Mesodermal cell (in vitro differentiated cells): ENCODE results near the gene ATP13A4.

Source experiments
- H3K27ac ChIP-seq: 2 replicates; pipeline ENCODE4 v1.7.0; 2013; ENCODE audit warnings: mild to moderate bottlenecking, low read depth, low read length, moderate library complexity; ENCODE audit not compliant: severe bottlenecking
- H3K36me3 ChIP-seq: 2 replicates; pipeline ENCODE4 v1.7.1; 2013; ENCODE audit warnings: mild to moderate bottlenecking, low read length, moderate library complexity; ENCODE audit not compliant: control insufficient read depth, insufficient read depth
- H3K4me1 ChIP-seq: one replicate; pipeline ENCODE4 v1.7.1; 2013; ENCODE audit warnings: mild to moderate bottlenecking, low read length; ENCODE audit not compliant: insufficient read depth, control insufficient read depth, poor library complexity, severe bottlenecking
- H3K4me3 ChIP-seq: 2 replicates; pipeline ENCODE4 v1.7.0; 2013; ENCODE audit warnings: low read length, control low read depth, mild to moderate bottlenecking; ENCODE audit not compliant: insufficient read depth, poor library complexity, severe bottlenecking; ENCODE audit errors: extremely low read depth
- H3K9me3 ChIP-seq: 2 replicates; pipeline ENCODE4 v1.7.1; 2013; ENCODE audit warnings: mild to moderate bottlenecking, low read length, moderate library complexity; ENCODE audit not compliant: control insufficient read depth
- WGBS, 2 experiments: methylation state at CpG; one replicate each; pipeline ENCODE4 v1.1.5; 2013; ENCODE audit warnings: missing lambda C conversion rate in 2 of 2; ENCODE audit not compliant: insufficient coverage in 2 of 2; 5-methylcytosine and 5-hydroxymethylcytosine counted together

ATP13A4 gene

DNA sequence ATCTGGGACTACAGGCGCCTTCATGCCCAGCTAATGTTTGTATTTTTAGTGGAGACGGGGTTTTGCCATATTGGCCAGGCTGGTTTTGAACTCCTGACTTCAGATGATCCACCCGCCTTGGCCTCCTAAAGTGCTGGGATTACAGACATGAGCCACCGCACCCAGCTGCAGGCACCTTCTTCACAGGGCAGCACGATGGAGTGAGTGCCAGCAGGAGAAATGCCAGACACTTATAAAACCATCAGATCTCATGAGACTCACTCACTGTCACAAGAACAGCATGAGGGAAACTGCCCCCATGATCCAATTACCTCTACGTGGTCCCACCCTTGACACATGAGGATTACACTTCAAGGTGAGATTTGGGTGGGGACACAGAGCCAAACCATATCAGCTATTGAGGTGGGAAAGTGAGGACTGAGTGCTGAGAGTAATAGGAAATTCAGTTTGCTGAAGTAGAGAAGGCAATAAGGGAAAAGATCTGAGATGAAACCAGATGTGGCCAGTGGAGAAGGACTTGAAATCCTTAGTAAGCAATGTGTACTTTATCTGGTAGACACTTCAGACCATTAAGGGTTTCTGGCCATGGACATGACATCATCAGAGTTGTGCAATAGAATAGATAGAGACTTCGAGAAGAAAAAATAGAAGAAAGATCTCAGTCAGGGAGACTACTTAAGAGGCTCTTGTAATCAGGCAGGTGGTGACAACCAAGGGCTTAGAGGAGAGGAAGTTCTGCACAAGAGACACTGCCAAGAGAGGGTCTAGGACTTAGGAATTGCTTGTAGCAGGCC lies 158.0 kb downstream of the ATP13A4 start:
- Histone ChIP-seq H3K4me1 (no peaks in the 10 kb centered on the region), H3K36me3 (no peaks in the 10 kb centered on the region), H3K9me3 (no peaks in the 10 kb centered on the region), H3K4me3 (no peak overlapping the region), H3K27ac (no peak overlapping the region)
- 93 to 95% methylated on average over 5 to 6 of the region's 7 CpGs for WGBS, 2 experiments

DNA sequence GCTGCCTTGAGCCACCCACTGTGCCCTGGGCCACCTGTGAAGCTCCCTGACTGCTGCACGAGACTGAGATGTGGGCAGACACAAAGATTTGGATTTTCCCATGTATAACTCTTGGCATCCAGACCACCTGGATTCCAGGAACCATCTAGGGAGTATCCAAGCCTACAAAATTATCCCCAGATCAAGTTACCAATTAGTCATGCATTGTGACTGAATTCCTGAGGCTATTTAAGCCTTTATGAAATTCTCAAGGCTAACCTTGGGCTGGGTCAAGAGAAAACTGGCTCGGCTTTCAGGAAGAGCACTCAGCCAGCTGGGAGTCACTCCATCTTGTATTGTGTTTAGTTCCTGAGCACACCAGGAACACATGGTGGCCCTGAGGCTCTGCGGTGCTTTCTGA lies 162.8 kb downstream of the ATP13A4 start:
- Histone ChIP-seq H3K4me1 (no peaks in the 10 kb centered on the region), H3K9me3 (no peaks in the 10 kb centered on the region), H3K27ac (no peak overlapping the region), H3K4me3 (no peak overlapping the region), H3K36me3 (no peaks in the 10 kb centered on the region)
- 82 to 91% methylated on average over 3 of the region's 3 CpGs for WGBS, 2 experiments

DNA sequence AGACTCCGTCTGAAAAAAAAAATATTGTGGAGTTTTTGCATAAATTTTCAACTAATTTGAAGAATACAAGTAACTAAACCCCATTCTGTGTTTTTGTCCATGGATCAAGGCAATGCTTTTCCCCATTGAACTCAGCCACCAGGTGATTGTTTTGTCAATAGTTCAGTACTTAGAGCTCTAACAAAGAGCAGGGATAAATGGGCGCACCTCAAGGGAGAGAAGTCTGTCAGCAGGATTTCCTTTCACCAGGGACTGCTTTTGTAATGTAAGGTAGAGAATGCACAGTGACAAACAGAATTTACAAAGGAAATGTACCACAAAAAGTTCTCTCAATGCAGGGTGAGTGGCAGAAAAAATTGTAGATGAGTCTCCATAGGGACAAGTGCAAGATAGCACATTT lies 165.4 kb downstream of the ATP13A4 start:
- H3K27ac ChIP-seq = no peak overlapping the region
- no peak overlapping the region for H3K4me3 ChIP-seq
- WGBS, 2 experiments = 60% methylated on average over 1 of the region's 2 CpGs; no CpG with 5 or more reads in 1 of the 2 experiments
- H3K9me3 ChIP-seq = no peaks in the 10 kb centered on the region
- H3K4me1 ChIP-seq = no peaks in the 10 kb centered on the region
- no peaks in the 10 kb centered on the region for H3K36me3 ChIP-seq

DNA sequence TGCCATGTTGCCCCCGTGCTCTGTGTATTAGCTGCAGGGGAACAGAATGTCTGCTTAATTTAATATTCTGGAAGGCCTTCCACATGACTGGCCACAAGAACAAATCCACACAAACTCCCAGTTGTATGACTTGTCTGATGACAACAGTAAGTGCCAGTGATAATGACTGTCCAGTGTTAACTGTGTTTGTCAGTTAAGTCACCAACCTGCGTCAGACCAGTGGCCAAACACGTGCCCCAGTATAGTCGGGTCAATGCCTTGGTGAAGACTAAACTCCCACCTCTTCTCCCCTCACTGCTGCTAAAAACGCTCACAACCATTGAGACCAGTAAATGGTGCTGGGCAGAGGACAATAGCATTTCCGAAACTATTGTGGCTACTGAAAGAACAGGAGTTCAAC lies 166.3 kb downstream of the ATP13A4 start:
- Histone ChIP-seq H3K9me3 (no peaks in the 10 kb centered on the region), H3K4me3 (no peak overlapping the region), H3K36me3 (no peaks in the 10 kb centered on the region), H3K27ac (no peak overlapping the region), H3K4me1 (no peaks in the 10 kb centered on the region)
- WGBS, 2 experiments = 84% methylated on average over 4 of the region's 6 CpGs; no CpG with 5 or more reads in 1 of the 2 experiments

DNA sequence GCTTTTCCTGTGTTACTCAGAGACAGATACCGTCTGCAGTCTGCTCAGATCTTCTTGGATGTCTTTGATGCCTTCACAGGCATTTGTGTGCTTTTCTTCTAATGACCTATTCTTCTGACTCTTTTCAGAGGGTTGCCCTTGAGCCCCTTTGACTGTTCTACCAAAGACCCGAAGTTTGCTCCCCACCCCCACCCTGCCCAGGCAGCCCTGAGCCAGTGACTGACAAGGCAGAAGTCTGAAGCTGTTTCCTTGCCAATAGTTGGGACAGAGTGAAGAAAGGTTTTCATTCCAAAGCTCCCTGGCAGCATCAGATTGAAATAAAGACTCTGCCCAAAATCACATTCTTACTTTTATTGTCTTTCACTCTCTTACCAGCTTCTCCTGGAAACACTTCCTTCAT lies 167.1 kb downstream of the ATP13A4 start:
- 60 to 64% methylated on average over 2 of the region's 2 CpGs for WGBS, 2 experiments
- Histone ChIP-seq H3K36me3 (no peaks in the 10 kb centered on the region), H3K9me3 (no peaks in the 10 kb centered on the region), H3K4me3 (no peak overlapping the region), H3K4me1 (no peaks in the 10 kb centered on the region), H3K27ac (no peak overlapping the region)

DNA sequence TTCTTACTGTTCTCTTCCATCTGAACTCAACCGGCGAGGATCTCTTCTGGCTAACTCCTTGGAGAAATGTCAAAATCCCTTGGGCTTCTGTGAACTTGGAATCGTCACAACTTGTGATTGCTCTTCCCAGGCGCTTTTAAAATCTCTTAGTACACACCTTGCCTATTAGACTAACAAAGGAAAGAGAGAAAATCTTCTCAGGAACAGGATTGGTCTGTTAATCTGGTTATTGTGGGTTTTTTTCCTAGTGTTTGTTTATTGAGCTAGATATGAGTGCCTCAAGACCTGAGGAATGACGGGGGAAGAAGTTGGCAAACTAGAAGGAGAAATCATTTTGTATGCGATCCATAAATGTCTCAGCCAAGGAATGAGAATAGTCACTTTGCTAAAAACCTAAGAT lies 176.0 kb downstream of the ATP13A4 start, which contains the start of gene ATP13A5:
ATP13A5 (minus strand) TSS at position 48 of the 400 bp plus-strand sequence; CDS start at position 20, 28 bp downstream.
- Histone ChIP-seq H3K9me3 (no peaks in the 10 kb centered on the region), H3K36me3 (no peaks in the 10 kb centered on the region), H3K27ac (no peak within 1 kb of the TSS), H3K4me3 (no peak within 1 kb of the TSS), H3K4me1 (no peaks in the 10 kb centered on the region)
- 73 to 86% methylated on average over 2 to 4 of the region's 6 CpGs for WGBS, 2 experiments

DNA sequence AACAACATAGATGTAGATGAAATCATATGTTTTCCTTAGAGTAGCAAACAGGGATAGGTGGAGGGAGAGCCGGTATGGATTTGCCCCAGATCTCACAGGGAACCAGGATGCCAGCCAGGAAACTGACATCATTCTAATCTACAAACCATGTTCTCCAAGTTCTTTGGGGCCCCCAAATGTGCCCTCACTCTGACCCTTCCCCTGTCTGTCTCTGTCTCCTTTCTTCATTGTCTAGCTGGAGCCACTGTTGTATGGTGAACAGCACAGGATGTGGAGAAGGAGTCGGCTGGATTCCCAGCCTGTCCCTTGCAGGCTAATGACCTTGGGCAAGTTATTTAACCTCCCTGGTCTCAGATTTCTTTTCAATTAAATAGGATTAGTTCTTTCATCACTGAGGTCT lies 177.1 kb downstream of the ATP13A4 start:
- H3K4me3 ChIP-seq = no peak overlapping the region
- H3K27ac ChIP-seq = no peak overlapping the region
- no CpG with 5 or more reads among the region's 2 CpGs for WGBS, 2 experiments
- H3K36me3 ChIP-seq = no peaks in the 10 kb centered on the region
- H3K9me3 ChIP-seq = no peaks in the 10 kb centered on the region
- H3K4me1 ChIP-seq = no peaks in the 10 kb centered on the region

DNA sequence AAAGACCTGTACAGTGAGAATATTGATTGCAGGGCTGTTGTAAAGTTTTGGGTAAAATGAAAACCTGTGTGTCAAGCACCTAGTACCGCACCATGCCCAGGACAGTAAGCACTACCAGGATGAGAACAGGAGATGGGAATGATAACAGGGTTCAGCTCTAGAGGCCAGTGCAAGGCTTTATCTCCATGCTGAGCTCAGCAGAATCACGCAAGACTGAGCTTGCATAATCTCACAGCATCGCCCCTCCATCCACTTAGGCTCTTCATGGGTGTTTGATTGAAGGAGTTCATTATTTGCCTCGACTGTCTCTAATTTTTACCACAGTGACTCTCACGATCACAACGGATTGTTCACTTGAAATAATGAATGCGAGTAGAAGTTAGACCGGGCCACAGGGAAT lies 179.1 kb downstream of the ATP13A4 start:
- Histone ChIP-seq H3K4me3 (no peak overlapping the region), H3K4me1 (no peaks in the 10 kb centered on the region), H3K36me3 (no peaks in the 10 kb centered on the region), H3K27ac (no peak overlapping the region), H3K9me3 (no peaks in the 10 kb centered on the region)
- WGBS, 2 experiments = 91 to 95% methylated on average over 6 to 8 of the region's 8 CpGs

DNA sequence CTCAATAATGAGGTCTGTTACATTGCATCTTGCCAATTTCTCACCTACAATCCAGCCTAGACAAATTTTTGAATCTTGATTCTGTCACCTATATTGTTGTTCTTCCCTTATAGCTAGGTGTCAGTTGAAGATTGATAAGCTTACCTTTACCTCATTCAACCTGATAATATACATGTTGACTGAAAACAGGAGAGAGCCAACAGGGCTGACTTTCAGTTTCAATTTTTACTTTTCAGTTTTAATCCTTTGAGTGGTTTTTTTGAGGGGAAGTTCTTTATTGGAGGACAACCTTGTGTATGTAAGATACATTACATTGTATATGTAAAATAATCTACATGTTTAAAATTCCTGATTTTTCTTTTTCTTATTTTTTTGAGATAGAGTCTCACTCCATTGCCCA lies 181.9 kb downstream of the ATP13A4 start:
- Histone ChIP-seq H3K9me3 (no peaks in the 10 kb centered on the region), H3K4me3 (no peak overlapping the region)

DNA sequence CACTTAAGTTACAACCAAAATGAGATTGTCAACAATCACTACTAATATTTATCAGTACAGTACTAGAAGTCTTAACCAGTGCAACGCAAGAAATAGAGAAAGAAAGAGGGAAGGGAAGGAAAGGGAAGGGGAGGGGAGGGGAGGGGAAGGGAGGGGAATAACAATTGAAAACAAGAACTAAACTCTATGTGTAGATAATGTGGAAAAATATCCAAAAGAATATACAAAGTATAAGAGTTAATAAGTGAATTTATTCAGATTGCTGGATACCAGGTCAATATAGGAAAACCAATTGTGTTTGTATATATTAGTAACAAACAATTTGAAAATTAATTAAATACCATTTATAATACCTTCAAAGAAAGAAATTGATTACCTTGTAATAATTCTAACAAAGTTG lies 186.8 kb downstream of the ATP13A4 start:
- Histone ChIP-seq H3K4me1 (no peaks in the 10 kb centered on the region), H3K36me3 (no peaks in the 10 kb centered on the region), H3K27ac (no peak overlapping the region), H3K4me3 (no peak overlapping the region), H3K9me3 (no peaks in the 10 kb centered on the region)
- whole genome bisulfite sequencing, 2 experiments = no CpG with 5 or more reads among the region's 1 CpG

More for the DNA sequence above, 181.9 kb downstream of the ATP13A4 start:
- H3K27ac ChIP-seq = no peak overlapping the region
- H3K36me3 ChIP-seq = no peaks in the 10 kb centered on the region
- H3K4me1 ChIP-seq = no peaks in the 10 kb centered on the region

DNA sequence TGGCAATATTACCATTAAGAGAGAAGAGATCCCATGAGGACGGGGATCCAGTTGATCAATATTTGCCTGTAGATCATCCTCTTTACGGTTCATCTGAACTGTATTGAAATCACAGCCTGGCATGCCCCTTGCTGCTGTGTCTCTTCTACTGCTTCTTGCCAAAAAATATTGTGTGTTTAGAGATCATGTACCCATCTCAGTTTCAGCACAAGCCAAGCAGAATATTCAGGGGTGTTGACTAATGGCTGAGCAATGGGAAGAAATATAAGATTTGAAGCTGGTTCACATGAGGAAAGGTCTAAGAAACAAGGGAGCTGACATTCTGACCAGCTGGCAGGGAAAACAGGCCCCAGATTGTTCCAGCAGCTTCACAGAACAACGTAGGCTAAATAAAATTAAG lies 197.4 kb downstream of the ATP13A4 start:
- WGBS, 2 experiments = 90 to 100% methylated on average over 1 to 2 of the region's 3 CpGs
- Histone ChIP-seq H3K36me3 (no peaks in the 10 kb centered on the region), H3K27ac (no peak overlapping the region), H3K4me1 (no peaks in the 10 kb centered on the region), H3K9me3 (no peaks in the 10 kb centered on the region), H3K4me3 (no peak overlapping the region)
